ENCODE measurements around the gene OR51S1.

DNA sequence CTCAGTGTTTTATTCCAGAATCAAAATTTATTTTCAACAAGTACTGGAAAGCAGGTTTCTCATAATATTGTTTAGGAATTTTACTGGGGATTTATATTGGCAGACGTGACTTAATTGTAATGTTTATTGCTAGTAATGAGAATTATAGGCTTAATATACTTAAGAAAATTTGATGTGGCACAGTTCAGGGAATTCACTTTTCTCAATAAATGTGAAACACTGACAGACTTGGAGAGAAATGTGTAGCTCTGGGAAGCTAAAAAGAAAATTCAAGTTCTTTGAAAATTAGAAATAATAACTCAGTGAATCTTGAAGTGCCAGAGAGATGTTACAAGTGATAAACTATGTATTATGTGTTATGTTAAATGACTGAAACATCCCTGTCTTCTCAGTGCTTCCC, 28.0 kb downstream of the OR51S1 start, which contains the start of gene OR51F2:
- no peak for TF ChIP-seq CTCF (conservative IDR thresholded peaks at IDR 0.05; ENCODE audit: low read length)
- TF ChIP-seq EZH2phosphoT487 (IDR thresholded peaks at IDR 0.05; ENCODE audit: borderline replicate concordance, low read depth, low read length) = no peak
